ENCODE data around the gene SNRPA. TPM values are rescaled to one million over a fixed set of nuclear protein-coding genes. Genes with fewer than 3 reads are reported as not detected.
"Not testable (repeated sequence)": the region's sequence is repeated elsewhere in the genome, so short reads cannot be mapped to it uniquely, and the experiment has no call there.

Gene SNRPA
- total RNA-seq, 1 donor from 2014 or later, result 126 TPM

- peaks cover 10% of the 10 kb centered on the region for H3K36me3 Mint-ChIP-seq (ENCODE audit: insufficient read depth)
- no peak for TF ChIP-seq CTCF (IDR thresholded peaks at IDR 0.05; ENCODE audit: unreplicated experiment)
- peaks cover 14% of the 10 kb centered on the region for H3K27me3 Mint-ChIP-seq
- no peak for DNase-seq (ENCODE audit: low spot score, unreplicated experiment)
- peaks cover 41% of the 10 kb centered on the region for H3K4me1 Mint-ChIP-seq (ENCODE audit: low read depth)
- H3K9me3 Mint-ChIP-seq (ENCODE audit: low read depth), result no peaks in the 10 kb centered on the region
- H3K27ac Mint-ChIP-seq, result peak overlapping the region; percentile 67
- H3K4me3 Mint-ChIP-seq (ENCODE audit: low read depth), result no peak overlapping the region
Observed at GRCh38 chr19:40808497-40808896, 57.5 kb downstream of the SNRPA start.

- peaks cover 32% of the 10 kb centered on the region for H3K4me1 Mint-ChIP-seq (ENCODE audit: low read depth)
- H3K4me3 Mint-ChIP-seq (ENCODE audit: low read depth), result no peak overlapping the region
- peak overlapping the region; percentile 33 for H3K27ac Mint-ChIP-seq
- H3K9me3 Mint-ChIP-seq (ENCODE audit: low read depth), result no peaks in the 10 kb centered on the region
- peaks cover 8% of the 10 kb centered on the region for H3K36me3 Mint-ChIP-seq (ENCODE audit: insufficient read depth)
- H3K27me3 Mint-ChIP-seq, result peaks cover 24% of the 10 kb centered on the region
- no peak for TF ChIP-seq CTCF (IDR thresholded peaks at IDR 0.05; ENCODE audit: unreplicated experiment)
- no peak for DNase-seq (ENCODE audit: low spot score, unreplicated experiment)
Observed at GRCh38 chr19:40809358-40810086, 58.5 kb downstream of the SNRPA start.

- H3K4me1 Mint-ChIP-seq (ENCODE audit: low read depth), result peaks cover 28% of the 10 kb centered on the region
- no peaks in the 10 kb centered on the region for H3K9me3 Mint-ChIP-seq (ENCODE audit: low read depth)
- peak overlapping the region; percentile 33 for H3K27ac Mint-ChIP-seq
- peaks cover 8% of the 10 kb centered on the region for H3K36me3 Mint-ChIP-seq (ENCODE audit: insufficient read depth)
- H3K27me3 Mint-ChIP-seq, result peaks cover 31% of the 10 kb centered on the region
- peak overlapping the region; percentile 24 for H3K4me3 Mint-ChIP-seq (ENCODE audit: low read depth)
- no peak for DNase-seq (ENCODE audit: low spot score, unreplicated experiment)
- no peak for TF ChIP-seq CTCF (IDR thresholded peaks at IDR 0.05; ENCODE audit: unreplicated experiment)
Observed at GRCh38 chr19:40810160-40810559, 59.2 kb downstream of the SNRPA start.

GRCh38 chr19:40810649-40811408 lies 59.8 kb downstream of the SNRPA start:
- peak; percentile 55 for DNase-seq (ENCODE audit: low spot score, unreplicated experiment)
- H3K4me1 Mint-ChIP-seq (ENCODE audit: low read depth), result peaks cover 28% of the 10 kb centered on the region

GRCh38 chr19:40811478-40812341 lies 60.7 kb downstream of the SNRPA start:
- H3K27me3 Mint-ChIP-seq, result peaks cover 39% of the 10 kb centered on the region

More at GRCh38 chr19:40810649-40811408, 59.8 kb downstream of the SNRPA start:
- Mint-ChIP-seq H3K27ac (peak overlapping the region; percentile 93), H3K4me3 (ENCODE audit: low read depth) (peak overlapping the region; percentile 82), H3K27me3 (peaks cover 35% of the 10 kb centered on the region)
- not testable (repeated sequence) for H3K9me3 Mint-ChIP-seq (ENCODE audit: low read depth); H3K36me3 Mint-ChIP-seq (ENCODE audit: insufficient read depth)

GRCh38 chr19:40812571-40812970 lies 61.6 kb downstream of the SNRPA start:
- Mint-ChIP-seq H3K27me3 (peaks cover 40% of the 10 kb centered on the region), H3K4me1 (ENCODE audit: low read depth) (peaks cover 21% of the 10 kb centered on the region), H3K4me3 (ENCODE audit: low read depth) (peak overlapping the region; percentile 82), H3K27ac (peak overlapping the region; percentile 6)
- not testable (repeated sequence) for H3K36me3 Mint-ChIP-seq (ENCODE audit: insufficient read depth); H3K9me3 Mint-ChIP-seq (ENCODE audit: low read depth); DNase-seq (ENCODE audit: low spot score, unreplicated experiment)

More at GRCh38 chr19:40811478-40812341, 60.7 kb downstream of the SNRPA start:
- no peak for DNase-seq (ENCODE audit: low spot score, unreplicated experiment)
- H3K36me3 Mint-ChIP-seq (ENCODE audit: insufficient read depth), result peaks cover 7% of the 10 kb centered on the region
- H3K9me3 Mint-ChIP-seq (ENCODE audit: low read depth), result no peaks in the 10 kb centered on the region
- peak overlapping the region; percentile 88 for H3K27ac Mint-ChIP-seq
- TF ChIP-seq CTCF (IDR thresholded peaks at IDR 0.05; ENCODE audit: unreplicated experiment), result no peak
- peaks cover 25% of the 10 kb centered on the region for H3K4me1 Mint-ChIP-seq (ENCODE audit: low read depth)
- peak overlapping the region; percentile 82 for H3K4me3 Mint-ChIP-seq (ENCODE audit: low read depth)

Data from progenitor cell of endocrine pancreas (in vitro differentiated cells).